ENCODE measurements around the gene SLC1A5. TPM values are rescaled to one million over a fixed set of nuclear protein-coding genes. Genes with fewer than 3 reads are reported as not detected.

SLC1A5 gene
- total RNA-seq, 1 experiment from 2014 or later, result 284 TPM

DNA sequence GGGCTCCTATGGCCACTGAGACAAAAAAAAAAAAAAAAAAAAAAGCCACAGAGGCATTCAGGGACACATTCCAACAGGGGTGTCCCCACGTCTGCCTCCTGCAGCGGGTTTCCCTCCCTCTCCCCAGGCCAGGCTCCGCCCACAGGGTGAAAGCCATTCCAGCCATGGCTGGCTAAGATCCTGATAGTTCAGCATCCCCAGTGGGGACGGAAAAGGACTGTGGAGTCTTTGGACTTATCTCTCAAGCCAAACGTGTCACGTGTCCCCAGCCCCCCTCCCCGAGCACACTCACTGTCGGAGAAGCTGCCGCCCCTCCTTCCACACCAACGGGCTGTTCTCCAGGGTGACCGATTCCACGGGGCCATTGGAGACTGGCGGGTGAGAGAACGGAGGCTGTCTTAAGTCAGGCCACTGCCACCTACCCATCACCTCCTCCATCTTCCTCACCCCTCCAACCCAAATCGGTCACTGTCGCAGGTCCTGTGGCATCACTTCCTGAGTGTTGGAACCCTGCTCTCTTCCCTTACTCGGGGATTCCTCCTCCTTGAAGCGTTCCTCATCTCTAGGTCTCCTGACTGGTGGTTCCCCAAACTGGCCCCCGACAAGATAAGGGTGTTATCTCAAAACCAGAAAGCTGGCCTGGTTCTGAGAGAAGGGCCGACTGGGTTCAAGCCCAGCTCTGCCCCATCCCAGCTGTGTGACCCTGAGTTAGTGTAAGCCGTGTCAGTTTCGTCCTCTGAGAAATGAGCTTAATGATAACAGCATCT lies 51.7 kb downstream of the SLC1A5 start:
- ChIA-PET RAD21 (ENCODE audit: low non-redundant PET in 1 of 2, low total read pairs in 2 of 2, uncharacterized antibody in 2 of 2, unreplicated experiment in 2 of 2) (no interaction called here), CTCF (interaction anchor here (1.1 kb wide), 1 partner anchor 104 kb away, joined by 3 read pairs; no protein-coding TSS in a partner anchor), POLR2A (no interaction called here)
- peaks cover 18% of the 10 kb centered on the region; the same call in 1 of the 2 replicates for H4K20me1 ChIP-seq (ENCODE audit: insufficient read depth)
- no peak overlapping the region for H3K4me2 ChIP-seq (ENCODE audit: low read length)
- intact Hi-C loops (cut with micrococcal nuclease), result no loop called here
- no peaks in the 10 kb centered on the region for H3K9me2 ChIP-seq (ENCODE audit: insufficient read depth)
- H3K27ac ChIP-seq (ENCODE audit: low read depth, low read length), result no peak overlapping the region
- H3K79me2 ChIP-seq (ENCODE audit: insufficient read depth, low read length), result peaks cover 93% of the 10 kb centered on the region
- no peaks in the 10 kb centered on the region for H3K9me3 ChIP-seq (ENCODE audit: control insufficient read depth in 1 of 2, insufficient read depth in 1 of 2, low read depth in 1 of 2, low read length in 2 of 2)
- no peak; the same call in 1 of the 2 replicates for ATAC-seq
- no peaks in the 10 kb centered on the region for H3K27me3 ChIP-seq (ENCODE audit: insufficient read depth, low read length)
- no peak overlapping the region for H3K9ac ChIP-seq (ENCODE audit: low read length)
- no peak for DNase-seq (ENCODE audit: low read depth, low spot score)
- peaks cover 39 to 44% of the 10 kb centered on the region in 2 experiments for H3K36me3 ChIP-seq (ENCODE audit: control insufficient read depth in 1 of 2, insufficient read depth in 2 of 2, low read length in 2 of 2)
- H2AFZ ChIP-seq (ENCODE audit: low read depth, low read length, poor library complexity, severe bottlenecking), result no peak overlapping the region
- TF ChIP-seq YY1 (IDR thresholded peaks at IDR 0.05; ENCODE audit: extremely low read depth, insufficient replicate concordance, low read depth, low read length), result no peak
- TF ChIP-seq EZH2phosphoT487 (IDR thresholded peaks at IDR 0.05; ENCODE audit: borderline replicate concordance), result no peak
- no peak for TF ChIP-seq ZFX (IDR thresholded peaks at IDR 0.05)
- TF ChIP-seq SP1 (IDR thresholded peaks at IDR 0.05; ENCODE audit: low read depth), result no peak
- no peak for TF ChIP-seq EGR1 (IDR thresholded peaks at IDR 0.05; ENCODE audit: low read depth)
- TF ChIP-seq POLR2A (IDR thresholded peaks at IDR 0.05; ENCODE audit: borderline replicate concordance, extremely low read depth, insufficient read depth, insufficient read length), result no peak
- TF ChIP-seq ZNF274 (IDR thresholded peaks at IDR 0.05; ENCODE audit: low read depth, low read length), result no peak
- TF ChIP-seq, protein P1, sequence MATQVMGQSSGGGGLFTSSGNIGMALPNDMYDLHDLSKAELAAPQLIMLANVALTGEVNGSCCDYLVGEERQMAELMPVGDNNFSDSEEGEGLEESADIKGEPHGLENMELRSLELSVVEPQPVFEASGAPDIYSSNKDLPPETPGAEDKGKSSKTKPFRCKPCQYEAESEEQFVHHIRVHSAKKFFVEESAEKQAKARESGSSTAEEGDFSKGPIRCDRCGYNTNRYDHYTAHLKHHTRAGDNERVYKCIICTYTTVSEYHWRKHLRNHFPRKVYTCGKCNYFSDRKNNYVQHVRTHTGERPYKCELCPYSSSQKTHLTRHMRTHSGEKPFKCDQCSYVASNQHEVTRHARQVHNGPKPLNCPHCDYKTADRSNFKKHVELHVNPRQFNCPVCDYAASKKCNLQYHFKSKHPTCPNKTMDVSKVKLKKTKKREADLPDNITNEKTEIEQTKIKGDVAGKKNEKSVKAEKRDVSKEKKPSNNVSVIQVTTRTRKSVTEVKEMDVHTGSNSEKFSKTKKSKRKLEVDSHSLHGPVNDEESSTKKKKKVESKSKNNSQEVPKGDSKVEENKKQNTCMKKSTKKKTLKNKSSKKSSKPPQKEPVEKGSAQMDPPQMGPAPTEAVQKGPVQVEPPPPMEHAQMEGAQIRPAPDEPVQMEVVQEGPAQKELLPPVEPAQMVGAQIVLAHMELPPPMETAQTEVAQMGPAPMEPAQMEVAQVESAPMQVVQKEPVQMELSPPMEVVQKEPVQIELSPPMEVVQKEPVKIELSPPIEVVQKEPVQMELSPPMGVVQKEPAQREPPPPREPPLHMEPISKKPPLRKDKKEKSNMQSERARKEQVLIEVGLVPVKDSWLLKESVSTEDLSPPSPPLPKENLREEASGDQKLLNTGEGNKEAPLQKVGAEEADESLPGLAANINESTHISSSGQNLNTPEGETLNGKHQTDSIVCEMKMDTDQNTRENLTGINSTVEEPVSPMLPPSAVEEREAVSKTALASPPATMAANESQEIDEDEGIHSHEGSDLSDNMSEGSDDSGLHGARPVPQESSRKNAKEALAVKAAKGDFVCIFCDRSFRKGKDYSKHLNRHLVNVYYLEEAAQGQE (IDR thresholded peaks at IDR 0.05; ENCODE audit: low read depth), result no peak
- TF ChIP-seq, protein P2, sequence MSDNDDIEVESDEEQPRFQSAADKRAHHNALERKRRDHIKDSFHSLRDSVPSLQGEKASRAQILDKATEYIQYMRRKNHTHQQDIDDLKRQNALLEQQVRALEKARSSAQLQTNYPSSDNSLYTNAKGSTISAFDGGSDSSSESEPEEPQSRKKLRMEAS (IDR thresholded peaks at IDR 0.05), result no peak
- no peak for TF ChIP-seq FOSL1 (IDR thresholded peaks at IDR 0.05; ENCODE audit: low read depth)
- TF ChIP-seq ZBTB33 (IDR thresholded peaks at IDR 0.05; ENCODE audit: extremely low read depth, insufficient replicate concordance, low read length), result no peak
- no peak for TF ChIP-seq SIN3A (IDR thresholded peaks at IDR 0.05; ENCODE audit: low read depth)
- TF ChIP-seq ATF3 (IDR thresholded peaks at IDR 0.05), result no peak
- peaks cover 0 to 6% of the 10 kb centered on the region in 2 experiments; a peak in 2 of 4 replicates for H3K4me1 ChIP-seq (ENCODE audit: control insufficient read depth in 1 of 2, insufficient read depth in 2 of 2, low read length in 2 of 2)
- no TSS peak for BruUV-seq (replicated peaks)
- no peak overlapping the region for H3K4me3 ChIP-seq (replicated peaks in 1 of 2; ENCODE audit: low read depth in 1 of 2, low read length in 2 of 2)

Measured in HCT116 (cell line).